ENCODE results near the gene GABRB2. TPM values are rescaled to one million over a fixed set of nuclear protein-coding genes. Genes with fewer than 3 reads are reported as not detected.
"Not testable (repeated sequence)": the region's sequence is repeated elsewhere in the genome, so short reads cannot be mapped to it uniquely, and the experiment has no call there.

The GABRB2 gene
- polyA plus RNA-seq, 4 donors = 1.4 to 2.6 (median 1.9) TPM

DNA sequence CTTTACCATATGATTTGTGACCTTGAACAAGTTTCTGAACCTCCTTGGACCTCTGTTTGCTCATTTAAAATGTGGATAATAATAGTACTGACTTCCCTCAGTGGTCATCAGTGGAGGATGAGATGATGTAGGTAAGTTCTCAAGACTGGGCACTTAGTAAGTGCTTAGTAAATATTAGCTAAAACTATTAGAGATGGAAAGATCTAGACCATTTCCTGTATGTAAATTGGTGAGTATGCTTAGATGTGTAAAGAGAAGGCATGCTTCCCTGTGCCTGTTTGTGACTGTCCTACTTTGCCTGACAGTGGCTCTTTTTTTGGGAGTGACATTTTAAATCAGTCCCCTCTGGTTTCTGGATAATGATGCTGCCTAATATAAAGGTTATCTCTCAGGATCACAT, 288.1 kb downstream of the GABRB2 start:
- DNase-seq (ENCODE audit: low read depth in 4 of 4, low spot score in 3 of 4) = no peak

DNA sequence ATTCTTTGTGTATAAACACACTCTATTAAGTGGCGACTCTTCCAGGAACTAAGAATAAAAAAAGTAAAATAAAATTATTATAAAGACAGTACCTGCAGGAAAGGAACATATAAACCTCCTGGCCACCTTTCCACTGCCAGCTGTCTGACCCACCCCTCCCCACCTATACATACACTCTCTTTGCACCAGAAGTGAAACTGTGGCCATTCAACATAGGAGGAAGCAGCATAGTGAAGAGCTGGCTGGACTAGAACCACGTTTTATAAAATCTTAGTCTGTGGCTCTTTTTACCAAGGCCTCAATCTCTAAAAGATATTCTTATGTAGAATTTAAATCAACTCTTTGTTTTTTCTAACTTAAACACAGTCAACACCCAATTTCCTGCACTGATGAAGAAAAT, 289.6 kb downstream of the GABRB2 start:
- DNase-seq (ENCODE audit: low read depth in 4 of 4, low spot score in 3 of 4) = no peak

DNA sequence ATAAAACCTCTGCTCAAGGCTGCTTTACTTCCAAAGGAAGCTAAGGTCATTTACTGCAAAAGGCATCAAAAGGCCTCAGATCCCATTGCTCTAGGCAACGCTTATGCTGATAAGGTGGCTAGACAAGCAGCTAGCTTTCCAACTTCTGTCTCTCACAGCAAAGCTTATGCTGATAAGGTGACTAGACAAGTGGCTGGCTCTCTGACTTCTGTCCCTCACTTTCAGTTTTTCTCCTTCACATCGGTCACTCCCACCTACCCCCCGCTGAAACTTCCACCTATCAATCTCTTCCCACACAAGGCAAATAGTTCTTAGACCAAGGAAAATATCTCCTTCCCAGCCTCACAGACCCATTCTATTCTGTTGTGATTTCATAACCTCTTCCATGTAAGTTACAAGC, 293.6 kb downstream of the GABRB2 start:
- DNase-seq (ENCODE audit: low read depth in 4 of 4, low spot score in 3 of 4) = not testable (repeated sequence)

DNA sequence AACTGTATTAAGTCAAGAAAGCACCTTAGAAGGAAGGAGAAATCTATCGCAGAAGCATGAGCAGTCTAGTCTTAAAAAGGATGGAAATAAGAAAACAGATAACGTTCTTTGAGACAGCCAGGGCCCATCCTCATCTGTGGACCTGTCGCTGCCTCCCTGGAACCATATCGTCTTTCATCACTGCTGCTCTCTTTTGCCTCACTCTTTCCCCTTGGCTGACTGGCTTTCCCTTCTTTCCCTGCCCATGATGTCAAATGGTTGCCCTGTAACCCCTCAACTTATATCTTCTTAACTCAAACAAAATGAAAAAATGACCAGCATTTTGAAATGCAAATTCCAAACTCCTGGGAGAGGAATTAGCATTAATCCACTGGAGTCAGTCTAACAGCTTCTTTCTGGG, 299.8 kb downstream of the GABRB2 start:
- DNase-seq (ENCODE audit: low read depth in 4 of 4, low spot score in 3 of 4) = no peak

DNA sequence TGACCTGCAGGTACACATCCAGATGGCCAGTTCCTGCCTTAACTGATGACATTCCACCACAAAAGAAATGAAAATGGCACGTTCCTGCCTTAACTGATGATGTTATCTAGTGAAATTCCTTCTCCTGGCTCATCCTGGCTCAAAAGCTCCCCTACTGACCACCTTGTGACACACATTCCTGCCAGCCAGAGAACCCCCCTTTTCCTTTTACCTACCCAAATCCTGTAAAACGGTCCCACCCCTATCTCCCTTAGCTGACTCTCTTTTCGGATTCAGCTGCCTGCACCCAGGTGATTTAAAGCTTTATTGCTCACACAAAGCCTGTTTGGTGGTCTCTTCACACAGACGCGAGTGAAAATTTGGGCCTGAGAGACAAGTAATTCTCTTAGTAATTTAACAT, 300.7 kb downstream of the GABRB2 start:
- not testable (repeated sequence) for DNase-seq (ENCODE audit: low read depth in 4 of 4, low spot score in 3 of 4)

Other genes with a start within 250 kb of the GABRB2 start
- gene GABRA6, start 139.0 kb upstream of the GABRB2 start, polyA plus RNA-seq (ENCODE audit: insufficient read length in 4 of 4) = under 1 TPM in 1 of 4 donors, not detected in 3; 0.09 TPM